ENCODE results near the gene GNA12.

Gene GNA12

GRCh38 chr7:2837496-2837895 is 6.6 kb downstream of the GNA12 start:
- no peak for DNase-seq (ENCODE audit: low spot score)

GRCh38 chr7:2834748-2835441 is 9.2 kb downstream of the GNA12 start:
- no peak for DNase-seq (ENCODE audit: low spot score)

- no peak for DNase-seq (ENCODE audit: low spot score)
Observed at GRCh38 chr7:2833083-2833910, 10.8 kb downstream of the GNA12 start.

GRCh38 chr7:2832461-2832860 is 11.6 kb downstream of the GNA12 start:
- no peak for DNase-seq (ENCODE audit: low spot score)

GRCh38 chr7:2830609-2831376 is 13.3 kb downstream of the GNA12 start:
- no peak for DNase-seq (ENCODE audit: low spot score)

GRCh38 chr7:2829040-2829439 is 15.1 kb downstream of the GNA12 start:
- no peak for DNase-seq (ENCODE audit: low spot score)

GRCh38 chr7:2826771-2827170 is 17.3 kb downstream of the GNA12 start:
- no peak for DNase-seq (ENCODE audit: low spot score)

GRCh38 chr7:2825559-2826227 is 18.4 kb downstream of the GNA12 start:
- DNase-seq (ENCODE audit: low spot score), result no peak

GRCh38 chr7:2824678-2825461 is 19.2 kb downstream of the GNA12 start:
- no peak for DNase-seq (ENCODE audit: low spot score)

GRCh38 chr7:2824026-2824677 is 20.0 kb downstream of the GNA12 start:
- no peak for DNase-seq (ENCODE audit: low spot score)

GRCh38 chr7:2823130-2823529 is 21.0 kb downstream of the GNA12 start:
- DNase-seq (ENCODE audit: low spot score), result no peak

GRCh38 chr7:2821842-2822507 is 22.1 kb downstream of the GNA12 start:
- peak; percentile 76 for DNase-seq (ENCODE audit: low spot score)

- no peak for DNase-seq (ENCODE audit: low spot score)
Observed at GRCh38 chr7:2821161-2821841, 22.8 kb downstream of the GNA12 start.

- peak; percentile 80 for DNase-seq (ENCODE audit: low spot score)
Observed at GRCh38 chr7:2820508-2820934, 23.6 kb downstream of the GNA12 start.

- DNase-seq (ENCODE audit: low spot score), result no peak
Observed at GRCh38 chr7:2819954-2820397, 24.1 kb downstream of the GNA12 start.

- no peak for DNase-seq (ENCODE audit: low spot score)
Observed at GRCh38 chr7:2819161-2819953, 24.8 kb downstream of the GNA12 start.

- DNase-seq (ENCODE audit: low spot score), result no peak
Observed at GRCh38 chr7:2818653-2819052, 25.5 kb downstream of the GNA12 start.

- DNase-seq (ENCODE audit: low spot score), result no peak
Observed at GRCh38 chr7:2818121-2818520, 26.0 kb downstream of the GNA12 start.

- no peak for DNase-seq (ENCODE audit: low spot score)
Observed at GRCh38 chr7:2817456-2817855, 26.7 kb downstream of the GNA12 start.

Data from AG08396 (cell line).